ENCODE data around the gene ZNF442. TPM values are rescaled to one million over a fixed set of nuclear protein-coding genes. Genes with fewer than 3 reads are reported as not detected.
"Not testable (repeated sequence)": the region's sequence is repeated elsewhere in the genome, so short reads cannot be mapped to it uniquely, and the experiment has no call there.

The ZNF442 gene
- total RNA-seq (3.6 and 5.9 TPM in 2 replicates), polyA plus RNA-seq (1.3 and 4.4 TPM in 2 replicates)

- Histone ChIP-seq H3K4me3 (peak within 1 kb of the TSS; percentile 35), H3K9me3 (ENCODE audit: low read depth) (no peaks in the 10 kb centered on the region), H3K27ac (peak within 1 kb of the TSS; percentile 92), H3K4me1 (ENCODE audit: insufficient read depth) (peaks cover 6% of the 10 kb centered on the region), H3K36me3 (replicated peaks; ENCODE audit: insufficient read depth, low read depth) (no peaks in the 10 kb centered on the region), H4K20me1 (ENCODE audit: insufficient read depth, poor library complexity, severe bottlenecking) (no peaks in the 10 kb centered on the region), H3K4me2 (peak within 1 kb of the TSS; percentile 84), H2AFZ (peak within 1 kb of the TSS; percentile 70), H3K79me2 (peaks cover 15% of the 10 kb centered on the region), H3K27me3 (no peaks in the 10 kb centered on the region), H3K9me2 (replicated peaks; ENCODE audit: insufficient read depth) (no peaks in the 10 kb centered on the region)
- 2% methylated on average over 40 of the region's 51 CpGs for WGBS (ENCODE audit: low lambda C conversion rate, missing lambda C conversion rate)
- DNase-seq (ENCODE audit: low spot score) = peak; percentile 98
- TF ChIP-seq EZH2 (IDR thresholded peaks at IDR 0.05; ENCODE audit: borderline replicate concordance) (no peak), CTCF (IDR thresholded peaks at IDR 0.05; ENCODE audit: poor library complexity) (peak; percentile 65)
Measured at GRCh38 chr19:12365236-12366162, at the start of gene ZNF442. ZNF442 (minus strand) TSS chr19:12365683; CDS start chr19:12363631, 2,052 bp downstream.

- Histone ChIP-seq H3K4me3 (no peak overlapping the region), H3K9me2 (replicated peaks; ENCODE audit: insufficient read depth) (no peaks in the 10 kb centered on the region)
- 96% methylated on average over 2 of the region's 2 CpGs for WGBS (ENCODE audit: low lambda C conversion rate, missing lambda C conversion rate)
Measured at GRCh38 chr19:12411893-12412292, 46.4 kb upstream of the ZNF442 start.

GRCh38 chr19:12400633-12401502, 35.4 kb upstream of the ZNF442 start, which contains the start of gene ZNF799:
ZNF799 (minus strand) TSS chr19:12401271; CDS start chr19:12401070, 201 bp downstream.
- TF ChIP-seq EZH2 (IDR thresholded peaks at IDR 0.05; ENCODE audit: borderline replicate concordance) (no peak), CTCF (IDR thresholded peaks at IDR 0.05; ENCODE audit: poor library complexity) (peak; percentile 10)
- under 1% methylated on average over 67 of the region's 71 CpGs for WGBS (ENCODE audit: low lambda C conversion rate, missing lambda C conversion rate)
- peak within 1 kb of the TSS; percentile 94 for H2AFZ ChIP-seq

More at GRCh38 chr19:12411893-12412292, 46.4 kb upstream of the ZNF442 start:
- TF ChIP-seq CTCF (IDR thresholded peaks at IDR 0.05; ENCODE audit: poor library complexity) (no peak), EZH2 (IDR thresholded peaks at IDR 0.05; ENCODE audit: borderline replicate concordance) (no peak), EZH2phosphoT487 (IDR thresholded peaks at IDR 0.05; ENCODE audit: low read depth, severe bottlenecking, unreplicated experiment) (no peak)
- Histone ChIP-seq H3K27me3 (no peaks in the 10 kb centered on the region), H3K27ac (no peak overlapping the region), H4K20me1 (ENCODE audit: insufficient read depth, poor library complexity, severe bottlenecking) (no peaks in the 10 kb centered on the region), H3K4me1 (ENCODE audit: insufficient read depth) (no peaks in the 10 kb centered on the region), H3K79me2 (no peaks in the 10 kb centered on the region), H3K9me3 (ENCODE audit: low read depth) (no peaks in the 10 kb centered on the region), H2AFZ (no peak overlapping the region), H3K4me2 (no peak overlapping the region), H3K36me3 (replicated peaks; ENCODE audit: insufficient read depth, low read depth) (no peaks in the 10 kb centered on the region)
- DNase-seq (ENCODE audit: low spot score) = no peak

GRCh38 chr19:12399901-12400632, 34.6 kb upstream of the ZNF442 start:
- not testable (repeated sequence) for H3K9me2 ChIP-seq (replicated peaks; ENCODE audit: insufficient read depth); H3K9me3 ChIP-seq (ENCODE audit: low read depth); H3K27me3 ChIP-seq; H3K4me1 ChIP-seq (ENCODE audit: insufficient read depth); H3K36me3 ChIP-seq (replicated peaks; ENCODE audit: insufficient read depth, low read depth); H4K20me1 ChIP-seq (ENCODE audit: insufficient read depth, poor library complexity, severe bottlenecking)
- H3K79me2 ChIP-seq = peaks cover 37% of the 10 kb centered on the region
- peak overlapping the region; percentile 82 for H3K4me2 ChIP-seq
- peak overlapping the region; percentile 78 for H3K4me3 ChIP-seq
- H2AFZ ChIP-seq = peak overlapping the region; percentile 94
- 2% methylated on average over 23 of the region's 23 CpGs for WGBS (ENCODE audit: low lambda C conversion rate, missing lambda C conversion rate)
- peak overlapping the region; percentile 89 for H3K27ac ChIP-seq
- DNase-seq (ENCODE audit: low spot score) = peak; percentile 26

More at GRCh38 chr19:12400633-12401502, 35.4 kb upstream of the ZNF442 start, which contains the start of gene ZNF799:
- Histone ChIP-seq H3K9me2 (replicated peaks; ENCODE audit: insufficient read depth) (no peaks in the 10 kb centered on the region), H3K27me3 (no peaks in the 10 kb centered on the region), H3K4me3 (peak within 1 kb of the TSS; percentile 78), H4K20me1 (ENCODE audit: insufficient read depth, poor library complexity, severe bottlenecking) (no peaks in the 10 kb centered on the region), H3K4me2 (peak within 1 kb of the TSS; percentile 82), H3K36me3 (replicated peaks; ENCODE audit: insufficient read depth, low read depth) (no peaks in the 10 kb centered on the region), H3K4me1 (ENCODE audit: insufficient read depth) (peaks cover 5% of the 10 kb centered on the region), H3K27ac (peak within 1 kb of the TSS; percentile 89), H3K9me3 (ENCODE audit: low read depth) (no peaks in the 10 kb centered on the region), H3K79me2 (peaks cover 30% of the 10 kb centered on the region)
- peak; percentile 97 for DNase-seq (ENCODE audit: low spot score)

- H3K4me2 ChIP-seq; H3K9me3 ChIP-seq (ENCODE audit: low read depth); H2AFZ ChIP-seq; H4K20me1 ChIP-seq (ENCODE audit: insufficient read depth, poor library complexity, severe bottlenecking); H3K4me3 ChIP-seq; DNase-seq (ENCODE audit: low spot score); H3K4me1 ChIP-seq (ENCODE audit: insufficient read depth); H3K27ac ChIP-seq; H3K27me3 ChIP-seq; H3K9me2 ChIP-seq (replicated peaks; ENCODE audit: insufficient read depth): not testable (repeated sequence)
- WGBS (ENCODE audit: low lambda C conversion rate, missing lambda C conversion rate) = 96% methylated on average over 6 of the region's 6 CpGs
- peaks cover 21% of the 10 kb centered on the region for H3K79me2 ChIP-seq
- H3K36me3 ChIP-seq (replicated peaks; ENCODE audit: insufficient read depth, low read depth) = peaks cover 10% of the 10 kb centered on the region
Measured at GRCh38 chr19:12391148-12391547, 25.7 kb upstream of the ZNF442 start.
